ENCODE results near the gene ABHD6. TPM values are rescaled to one million over a fixed set of nuclear protein-coding genes. Genes with fewer than 3 reads are reported as not detected.

Gene ABHD6
- total RNA-seq, 1 experiment from 2014 or later = 6.5 TPM

DNA sequence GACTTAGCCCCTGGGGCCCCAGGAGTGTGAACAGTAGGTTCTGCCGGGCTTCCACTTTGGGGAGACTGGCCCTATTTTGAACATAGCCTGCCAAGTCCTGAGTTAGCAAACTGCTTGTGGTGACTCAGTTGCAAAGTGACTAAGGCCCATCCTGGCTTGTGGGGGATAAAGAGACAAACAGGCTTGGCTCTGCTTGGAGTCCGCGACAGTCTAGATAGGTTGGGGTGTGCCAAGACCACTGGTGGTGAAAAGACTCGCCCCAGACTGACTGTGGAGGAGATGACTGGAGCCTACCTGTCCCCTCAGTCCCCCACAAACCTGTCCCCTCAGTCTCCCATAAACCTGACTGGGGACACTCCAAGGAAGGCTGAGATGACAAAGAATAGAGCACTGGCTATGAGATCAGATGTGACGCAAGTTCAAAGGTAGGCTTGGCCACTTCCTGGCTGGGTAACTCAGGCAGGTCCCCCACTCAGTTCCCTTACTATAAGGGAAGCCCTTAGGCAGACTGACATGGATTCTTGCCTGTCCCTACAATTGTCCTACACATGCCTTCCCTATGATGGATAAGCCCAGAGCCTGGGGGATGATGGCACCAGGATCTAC, 31.1 kb upstream of the ABHD6 start:
- H3K4me2 ChIP-seq = peak overlapping the region; percentile 61
- H3K4me1 ChIP-seq (replicated peaks; ENCODE audit: insufficient read depth) = peaks cover 17% of the 10 kb centered on the region
- no peaks in the 10 kb centered on the region for H3K79me2 ChIP-seq (ENCODE audit: low read depth)
- TF ChIP-seq, protein P1, sequence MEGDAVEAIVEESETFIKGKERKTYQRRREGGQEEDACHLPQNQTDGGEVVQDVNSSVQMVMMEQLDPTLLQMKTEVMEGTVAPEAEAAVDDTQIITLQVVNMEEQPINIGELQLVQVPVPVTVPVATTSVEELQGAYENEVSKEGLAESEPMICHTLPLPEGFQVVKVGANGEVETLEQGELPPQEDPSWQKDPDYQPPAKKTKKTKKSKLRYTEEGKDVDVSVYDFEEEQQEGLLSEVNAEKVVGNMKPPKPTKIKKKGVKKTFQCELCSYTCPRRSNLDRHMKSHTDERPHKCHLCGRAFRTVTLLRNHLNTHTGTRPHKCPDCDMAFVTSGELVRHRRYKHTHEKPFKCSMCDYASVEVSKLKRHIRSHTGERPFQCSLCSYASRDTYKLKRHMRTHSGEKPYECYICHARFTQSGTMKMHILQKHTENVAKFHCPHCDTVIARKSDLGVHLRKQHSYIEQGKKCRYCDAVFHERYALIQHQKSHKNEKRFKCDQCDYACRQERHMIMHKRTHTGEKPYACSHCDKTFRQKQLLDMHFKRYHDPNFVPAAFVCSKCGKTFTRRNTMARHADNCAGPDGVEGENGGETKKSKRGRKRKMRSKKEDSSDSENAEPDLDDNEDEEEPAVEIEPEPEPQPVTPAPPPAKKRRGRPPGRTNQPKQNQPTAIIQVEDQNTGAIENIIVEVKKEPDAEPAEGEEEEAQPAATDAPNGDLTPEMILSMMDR (conservative IDR thresholded peaks at IDR 0.05) = no peak
- no peak for TF ChIP-seq EZH2 (IDR thresholded peaks at IDR 0.05; ENCODE audit: low read depth)
- no peaks in the 10 kb centered on the region for H3K9me3 ChIP-seq (ENCODE audit: insufficient read depth, low read depth)
- peak; percentile 49 to 91 for DNase-seq
- peak overlapping the region; percentile 74 for H3K27ac ChIP-seq
- no peak overlapping the region for H3K4me3 ChIP-seq
- no peaks in the 10 kb centered on the region for H4K20me1 ChIP-seq (ENCODE audit: insufficient read depth)
- H3K36me3 ChIP-seq (ENCODE audit: low read depth) = no peaks in the 10 kb centered on the region
- intact Hi-C loops (cut with micrococcal nuclease; ENCODE audit: unreplicated experiment) = loop anchor here (1.0 kb wide), 1 partner anchor 11 kb away; no protein-coding TSS in a partner anchor
- ChIA-PET CTCF (no interaction called here), POLR2A (ENCODE audit: unreplicated experiment) (no interaction called here)
- BruUV-seq (replicated peaks) = no TSS peak
- no peaks in the 10 kb centered on the region for H3K9me2 ChIP-seq (ENCODE audit: insufficient read depth)
- peaks cover 18% of the 10 kb centered on the region for H3F3A ChIP-seq (ENCODE audit: insufficient read depth, low read depth)
- H3K27me3 ChIP-seq (ENCODE audit: insufficient read depth, low read depth) = no peaks in the 10 kb centered on the region
- peak overlapping the region; percentile 78 for H2AFZ ChIP-seq

DNA sequence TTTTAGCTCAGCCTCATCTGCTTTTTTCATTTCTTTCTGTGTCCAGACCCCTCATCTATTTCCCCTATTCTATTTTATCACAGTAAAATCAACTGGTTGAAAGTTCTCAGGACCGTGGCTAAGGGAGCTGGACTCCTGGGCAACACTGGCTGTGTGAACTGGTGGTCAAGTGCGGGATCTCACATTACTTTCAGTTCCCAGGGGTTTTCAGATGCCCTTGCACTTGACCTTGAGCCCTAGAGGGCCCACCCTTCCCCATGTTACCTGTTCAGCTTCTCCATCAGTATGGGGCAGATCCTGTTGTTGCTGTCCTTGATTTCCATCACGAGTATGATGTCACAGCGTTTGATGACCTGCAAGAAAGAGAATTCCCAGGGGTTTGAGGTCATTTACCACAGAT, 29.6 kb upstream of the ABHD6 start:
- no peaks in the 10 kb centered on the region for H3K27me3 ChIP-seq (ENCODE audit: insufficient read depth, low read depth)
- no peak overlapping the region for H3K4me2 ChIP-seq
- POLR2A ChIA-PET (ENCODE audit: unreplicated experiment) = no interaction called here
- peaks cover 17% of the 10 kb centered on the region for H3K4me1 ChIP-seq (replicated peaks; ENCODE audit: insufficient read depth)
- H3F3A ChIP-seq (ENCODE audit: insufficient read depth, low read depth) = peaks cover 19% of the 10 kb centered on the region
- CTCF ChIA-PET = interaction anchor here (0.6 kb wide), 2 partner anchors 19 to 34 kb away, joined by 4 to 7 read pairs; no protein-coding TSS in a partner anchor
- intact Hi-C loops (cut with micrococcal nuclease; ENCODE audit: unreplicated experiment) = no loop called here
- H3K79me2 ChIP-seq (ENCODE audit: low read depth) = no peaks in the 10 kb centered on the region
- H3K9me2 ChIP-seq (ENCODE audit: insufficient read depth) = no peaks in the 10 kb centered on the region
- no peak overlapping the region for H2AFZ ChIP-seq
- H3K4me3 ChIP-seq = no peak overlapping the region
- no peak for TF ChIP-seq EZH2 (IDR thresholded peaks at IDR 0.05; ENCODE audit: low read depth)
- TF ChIP-seq, protein P1 (conservative IDR thresholded peaks at IDR 0.05) = no peak
- no peaks in the 10 kb centered on the region for H4K20me1 ChIP-seq (ENCODE audit: insufficient read depth)
- no peak overlapping the region for H3K27ac ChIP-seq
- H3K9me3 ChIP-seq (ENCODE audit: insufficient read depth, low read depth) = no peaks in the 10 kb centered on the region
- no TSS peak for BruUV-seq (replicated peaks)
- H3K36me3 ChIP-seq (ENCODE audit: low read depth) = no peaks in the 10 kb centered on the region
- no peak for DNase-seq

DNA sequence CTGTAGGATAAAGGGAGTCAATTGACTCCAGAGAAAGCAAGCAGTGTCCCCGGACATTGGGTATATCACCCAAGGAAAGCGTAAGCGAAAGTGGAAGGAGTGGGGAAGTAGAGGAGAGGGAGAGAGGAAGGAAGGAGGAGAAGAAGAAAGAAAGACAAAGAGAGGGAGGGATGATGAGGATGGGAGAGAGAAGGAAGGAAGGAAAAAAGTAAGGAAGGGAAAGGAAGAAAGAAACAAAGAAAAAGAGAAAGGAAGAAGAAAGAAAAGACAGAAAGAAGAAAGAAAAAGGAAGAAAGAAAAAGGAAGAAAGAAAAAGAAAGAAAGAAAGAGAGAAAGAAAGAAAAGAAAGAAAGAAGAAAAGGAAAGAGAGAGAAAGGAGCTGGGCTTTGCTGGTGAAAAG, 27.7 kb upstream of the ABHD6 start:
- H3K27ac ChIP-seq = no peak overlapping the region
- no peak overlapping the region for H2AFZ ChIP-seq
- H3K79me2 ChIP-seq (ENCODE audit: low read depth) = no peaks in the 10 kb centered on the region
- no peak overlapping the region for H3K4me2 ChIP-seq
- no peaks in the 10 kb centered on the region for H3K36me3 ChIP-seq (ENCODE audit: low read depth)
- no peak overlapping the region for H3K4me3 ChIP-seq
- TF ChIP-seq, protein P1 (conservative IDR thresholded peaks at IDR 0.05) = no peak
- no peak for TF ChIP-seq EZH2 (IDR thresholded peaks at IDR 0.05; ENCODE audit: low read depth)
- BruUV-seq (replicated peaks) = no TSS peak
- POLR2A ChIA-PET (ENCODE audit: unreplicated experiment) = no interaction called here
- no peaks in the 10 kb centered on the region for H4K20me1 ChIP-seq (ENCODE audit: insufficient read depth)
- no peak for DNase-seq
- H3K9me2 ChIP-seq (ENCODE audit: insufficient read depth) = no peaks in the 10 kb centered on the region
- no peaks in the 10 kb centered on the region for H3K27me3 ChIP-seq (ENCODE audit: insufficient read depth, low read depth)
- intact Hi-C loops (cut with micrococcal nuclease; ENCODE audit: unreplicated experiment) = no loop called here
- CTCF ChIA-PET = no interaction called here
- peaks cover 25% of the 10 kb centered on the region for H3K4me1 ChIP-seq (replicated peaks; ENCODE audit: insufficient read depth)
- H3K9me3 ChIP-seq (ENCODE audit: insufficient read depth, low read depth) = no peaks in the 10 kb centered on the region
- peaks cover 30% of the 10 kb centered on the region for H3F3A ChIP-seq (ENCODE audit: insufficient read depth, low read depth)
